ENCODE results near the gene DLX2. TPM values are rescaled to one million over a fixed set of nuclear protein-coding genes. Genes with fewer than 3 reads are reported as not detected.

The DLX2 gene
- total and polyA plus RNA-seq, 2 of the 13 experiments (the other 11 are each of a cell fraction or from before 2014, with no cell fraction given), result 0.07 to 0.15 TPM

GRCh38 chr2:172095905-172096625 lies 6.6 kb downstream of the DLX2 start (continued):
- TF ChIP-seq MXD1 (CRISPR knock-in tag; IDR thresholded peaks at IDR 0.05) (no peak), MYC (CRISPR knock-in tag; IDR thresholded peaks at IDR 0.05; ENCODE audit: borderline replicate concordance) (0 out of 2 replicates have a peak, but pooled peaks have one; percentile 26), ZNF614 (CRISPR knock-in tag; IDR thresholded peaks at IDR 0.05; ENCODE audit: borderline replicate concordance) (no peak), DMAP1 (CRISPR knock-in tag; IDR thresholded peaks at IDR 0.05) (0 out of 2 replicates have a peak, but pooled peaks have one; percentile 26), ZNF101 (CRISPR knock-in tag; IDR thresholded peaks at IDR 0.05; ENCODE audit: borderline replicate concordance, low read depth) (no peak), RBM39 (IDR thresholded peaks at IDR 0.05; ENCODE audit: low read depth, low read length, poor library complexity, severe bottlenecking) (no peak), HNF4A (CRISPR knock-in tag; IDR thresholded peaks at IDR 0.05) (no peak), FOSL1 (CRISPR knock-in tag; IDR thresholded peaks at IDR 0.05; ENCODE audit: borderline replicate concordance) (no peak), GRHL1 (CRISPR knock-in tag; conservative IDR thresholded peaks at IDR 0.05) (no peak)
